Endometrial microvascular endothelial cells (primary cell): Measurements from ENCODE around the gene CAB39L. TPM values are rescaled to one million over a fixed set of nuclear protein-coding genes. Genes with fewer than 3 reads are reported as not detected.

Experiments
- in situ Hi-C: cut with HindIII; loops from 2 replicates; pipeline ENCODE4 v1.10.0; 2017; ENCODE audit warnings: low sequenced_read_pairs, low pct_unique_long_range_greater_than_20kb; ENCODE audit errors: inconsistent ontology term
- total RNA-seq: library from RNA; depleted of rRNA; stranded (reverse); fragments of >200 nt; gene quantifications from one replicate; pipeline ENCODE4 v1.2.3, GENCODE V29; 2015; ENCODE audit errors: inconsistent ontology term

Gene CAB39L
- total RNA-seq, 1 donor from 2014 or later: 4.0 TPM

DNA sequence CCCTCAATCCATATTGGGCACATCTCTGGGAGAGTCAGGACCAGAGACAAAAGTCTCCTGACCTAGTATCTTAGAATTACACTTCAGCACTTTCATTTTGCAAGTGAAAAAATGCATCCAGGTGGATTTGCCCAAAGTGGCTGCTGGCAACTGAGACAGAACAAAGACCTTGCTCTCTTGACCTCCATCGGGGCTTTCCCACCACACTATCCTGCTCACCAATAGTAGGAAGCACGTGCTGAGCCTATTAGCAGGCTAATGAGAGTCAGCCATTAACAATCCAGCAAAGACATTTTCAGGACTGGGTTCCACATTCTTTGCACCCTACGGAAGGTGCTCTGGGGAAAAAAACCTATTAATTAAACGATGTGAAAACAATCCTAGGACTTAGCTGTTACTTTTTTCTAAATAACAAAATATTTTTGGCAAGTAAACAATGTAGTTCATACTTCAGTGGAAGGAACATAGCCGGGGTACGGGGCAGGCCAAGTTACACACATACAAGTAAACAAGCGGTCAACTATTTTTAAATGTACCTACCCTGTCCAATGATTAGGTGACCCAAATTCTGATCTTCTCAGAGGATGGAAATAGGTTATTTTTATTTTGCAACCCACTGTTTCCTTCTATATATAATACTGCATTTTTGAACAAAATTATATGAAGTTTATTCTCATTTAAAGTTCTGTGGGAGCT lies 117.5 kb downstream of the CAB39L start:
- in situ Hi-C loops: no loop called here

DNA sequence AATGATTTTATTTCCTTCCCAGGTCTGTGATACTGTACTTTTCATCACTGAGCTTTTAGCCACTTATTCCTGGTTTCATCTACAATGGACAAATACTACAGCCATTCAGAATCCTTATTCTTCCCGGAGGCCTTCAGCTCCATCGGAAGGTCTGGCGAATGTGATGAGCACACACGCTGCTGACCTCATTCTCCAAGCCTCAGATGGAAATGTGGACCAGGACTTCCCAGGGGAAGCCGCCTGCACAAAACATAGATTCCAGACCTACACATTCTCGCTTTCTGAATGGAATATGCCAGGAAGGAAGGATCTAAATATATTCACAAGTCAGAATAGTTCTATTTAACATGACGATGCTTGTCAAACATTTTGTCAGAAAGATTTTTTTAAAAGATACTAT lies 120.5 kb downstream of the CAB39L start:
- in situ Hi-C loops: no loop called here

DNA sequence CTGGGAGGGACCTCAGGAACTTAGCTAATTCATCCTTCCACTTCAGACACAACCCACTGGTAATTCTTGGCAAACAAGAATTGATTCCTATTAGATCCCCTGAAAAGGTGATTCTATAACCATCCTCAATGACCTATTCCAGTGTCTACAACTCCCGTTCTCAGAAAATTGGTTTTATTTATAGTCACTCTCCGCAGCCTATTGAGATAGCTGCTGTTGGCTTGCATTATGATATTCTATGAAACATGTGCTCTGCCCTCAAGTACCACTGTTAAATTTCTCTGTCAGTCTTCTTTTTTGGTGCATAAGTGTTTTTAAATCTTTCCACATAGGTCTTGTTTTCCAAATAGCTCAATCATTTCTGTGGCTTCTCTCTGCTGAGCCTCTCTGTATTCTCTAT lies 121.2 kb downstream of the CAB39L start:
- in situ Hi-C loops: no loop called here

DNA sequence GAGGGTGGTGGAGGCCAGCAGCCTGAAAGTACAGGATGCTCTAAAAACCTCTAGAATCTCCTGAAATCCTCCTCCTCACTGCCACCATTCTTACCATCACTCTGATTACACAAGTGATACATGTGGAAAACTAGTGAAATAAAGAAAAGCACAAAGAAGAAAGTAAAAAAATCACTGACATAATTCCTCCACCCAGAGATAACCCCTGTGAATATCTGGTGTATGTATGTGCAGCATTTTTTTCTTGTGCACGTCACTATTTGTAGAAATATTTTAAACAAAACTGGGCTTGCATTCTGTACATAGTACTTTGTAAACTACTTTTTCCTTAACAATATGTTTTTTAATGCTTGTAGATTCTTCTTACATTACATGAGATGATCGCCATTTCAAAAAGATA lies 122.9 kb downstream of the CAB39L start:
- in situ Hi-C loops: no loop called here

DNA sequence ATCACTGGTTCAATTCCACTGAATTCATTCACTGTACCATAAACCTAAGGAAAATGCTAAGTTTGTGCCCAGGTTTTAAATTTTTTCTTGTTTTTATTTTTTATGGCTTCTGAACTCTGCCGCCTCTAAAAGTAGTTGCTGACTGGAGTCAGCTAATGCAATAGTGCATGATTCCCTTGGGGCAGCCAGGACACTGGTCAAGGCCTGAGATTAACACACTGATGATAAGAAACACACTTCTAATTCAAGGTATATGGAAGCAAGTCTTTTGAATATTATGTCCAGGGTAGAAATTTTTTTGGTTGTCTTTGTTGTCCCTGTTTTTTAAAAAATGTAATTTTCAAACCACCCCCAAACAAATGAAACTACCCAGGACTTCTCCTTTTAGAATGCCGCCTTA lies 123.9 kb downstream of the CAB39L start:
- in situ Hi-C loops: no loop called here

DNA sequence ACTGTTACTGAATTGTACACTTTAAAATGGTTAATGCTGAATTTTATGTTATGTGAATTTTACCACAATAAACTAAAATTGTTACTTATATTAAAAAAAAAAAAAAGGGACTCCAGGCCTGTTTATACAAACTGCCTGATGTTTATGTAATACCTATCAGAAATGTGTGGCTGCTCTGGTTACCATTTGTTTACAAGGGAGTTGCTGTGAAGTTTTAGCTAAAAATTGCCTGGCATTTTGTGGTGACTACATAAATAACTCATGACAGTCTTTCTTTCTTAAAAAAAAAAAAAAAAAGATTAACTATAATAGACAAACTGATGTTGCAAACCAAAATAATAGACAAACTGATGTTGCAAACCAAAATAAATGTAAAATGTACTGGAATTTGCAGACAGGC lies 124.3 kb downstream of the CAB39L start:
- in situ Hi-C loops: no loop called here

DNA sequence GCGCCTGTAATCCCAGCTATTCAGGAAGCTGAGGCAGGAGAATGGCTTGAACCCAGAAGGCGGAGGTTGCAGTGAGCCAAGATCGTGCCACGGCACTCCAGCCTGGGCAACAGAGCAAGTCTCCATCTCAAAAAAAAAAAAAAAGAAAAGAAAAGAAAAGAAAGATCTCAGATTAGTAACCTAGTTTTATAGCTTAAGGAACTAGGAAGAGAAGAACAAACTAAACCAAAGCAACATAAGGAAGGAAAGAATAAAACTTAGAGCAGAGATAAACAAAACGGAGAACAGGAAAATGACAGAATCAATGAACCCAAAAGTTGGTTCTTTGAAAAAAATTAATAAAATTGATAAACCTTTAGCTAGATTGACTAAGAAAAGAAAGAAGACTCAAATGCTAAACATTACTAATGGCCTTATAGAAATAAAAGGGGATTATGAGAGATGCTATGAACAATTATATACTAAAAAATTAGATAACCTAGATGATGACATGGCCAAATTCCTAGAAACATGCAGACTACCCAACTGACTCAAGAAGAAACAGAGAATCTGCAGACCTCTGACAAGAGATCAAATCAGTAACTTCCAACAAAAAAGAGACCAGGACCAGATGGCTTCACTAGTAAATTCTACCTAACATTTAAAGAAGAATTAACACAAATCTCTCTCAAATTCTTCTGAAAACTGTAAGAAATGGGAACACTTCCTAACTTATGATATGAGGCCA lies 127.9 kb downstream of the CAB39L start:
- in situ Hi-C loops: no loop called here

DNA sequence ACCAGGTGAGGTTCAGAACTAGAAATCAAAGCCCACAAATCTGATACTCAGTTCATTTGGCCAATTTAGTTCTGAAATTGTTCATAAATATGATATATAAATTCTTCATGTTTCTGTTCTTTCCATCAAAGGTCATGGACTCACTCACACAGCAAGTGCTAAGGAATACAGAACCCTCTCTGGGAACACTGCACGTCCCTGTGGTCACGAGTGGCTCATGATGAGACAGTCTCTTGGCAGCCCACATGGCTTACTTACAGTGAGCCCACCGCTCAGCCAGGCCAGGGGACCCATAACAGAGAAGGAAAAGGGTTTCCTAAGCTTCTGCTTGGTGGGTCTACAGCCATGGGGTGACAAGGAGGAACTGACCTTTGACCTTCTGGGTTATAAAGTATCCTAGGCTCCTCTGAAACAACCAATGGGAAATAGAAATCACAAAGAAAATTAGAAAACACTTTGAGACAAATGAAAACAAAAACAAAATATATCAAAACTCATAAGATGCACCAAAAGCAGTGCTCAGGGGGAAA lies 128.8 kb downstream of the CAB39L start:
- in situ Hi-C loops: no loop called here

DNA sequence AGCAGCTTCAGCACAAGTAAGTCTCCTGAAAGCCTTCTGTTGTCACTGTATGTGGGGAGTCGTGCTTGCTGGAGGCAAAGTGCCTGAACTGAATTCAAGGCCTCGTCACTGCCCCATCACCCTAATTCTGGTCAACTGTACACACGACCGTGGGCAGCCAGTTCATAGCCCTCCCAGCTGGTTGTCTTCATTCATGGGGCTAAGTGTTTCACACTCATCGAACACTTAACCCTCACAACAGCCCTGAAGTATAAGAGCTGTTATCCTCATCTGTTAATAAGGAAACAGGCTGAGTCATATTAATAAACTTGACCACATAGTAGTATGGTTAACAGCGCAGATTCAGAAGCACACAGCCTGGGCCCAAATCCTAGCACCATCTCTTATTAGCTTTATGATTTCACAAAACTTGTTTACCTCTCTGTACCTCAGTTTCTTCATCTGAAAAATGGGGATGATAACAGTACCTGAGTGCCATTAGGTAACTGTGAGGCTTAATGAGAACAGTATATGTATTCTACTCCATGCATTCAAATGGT lies 129.5 kb downstream of the CAB39L start:
- in situ Hi-C loops: no loop called here

DNA sequence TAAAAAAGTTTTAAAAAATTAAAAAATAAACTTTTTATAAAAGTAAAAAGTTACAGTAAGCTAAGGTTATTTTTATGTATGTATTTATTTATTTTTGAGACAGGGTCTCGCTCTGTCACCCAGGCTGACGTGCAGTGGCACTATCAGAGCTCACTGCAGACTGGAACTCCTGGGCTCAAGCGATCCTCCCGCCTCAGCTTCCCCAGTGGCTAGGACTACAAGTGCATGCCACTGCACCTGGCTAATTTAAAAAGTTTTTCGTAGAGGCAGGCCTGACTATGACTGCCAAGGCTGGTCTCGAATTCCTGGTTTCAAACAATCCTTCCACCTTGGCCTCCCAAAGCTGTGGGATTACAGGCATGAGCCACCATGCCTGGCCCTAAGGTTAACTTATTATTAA lies 132.0 kb downstream of the CAB39L start:
- in situ Hi-C loops: no loop called here

DNA sequence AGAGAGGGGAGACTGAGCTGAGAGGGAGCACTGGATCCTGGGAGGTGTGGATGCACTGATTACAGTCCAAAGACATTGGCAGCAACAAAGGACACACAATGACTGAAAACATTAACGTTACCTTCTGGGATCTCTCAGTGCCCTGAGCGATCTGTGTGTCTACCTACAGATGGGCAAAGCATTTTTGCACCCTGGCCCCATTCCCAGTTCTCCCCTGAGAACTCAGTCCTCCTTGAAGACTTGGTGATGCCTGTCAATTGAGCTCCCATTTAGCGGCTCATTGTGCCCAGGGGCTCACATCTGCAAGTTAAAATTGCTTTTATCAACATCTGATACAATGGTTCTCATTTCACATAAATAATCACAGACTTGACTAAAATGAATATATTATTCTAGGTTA lies 133.6 kb downstream of the CAB39L start:
- in situ Hi-C loops: no loop called here

DNA sequence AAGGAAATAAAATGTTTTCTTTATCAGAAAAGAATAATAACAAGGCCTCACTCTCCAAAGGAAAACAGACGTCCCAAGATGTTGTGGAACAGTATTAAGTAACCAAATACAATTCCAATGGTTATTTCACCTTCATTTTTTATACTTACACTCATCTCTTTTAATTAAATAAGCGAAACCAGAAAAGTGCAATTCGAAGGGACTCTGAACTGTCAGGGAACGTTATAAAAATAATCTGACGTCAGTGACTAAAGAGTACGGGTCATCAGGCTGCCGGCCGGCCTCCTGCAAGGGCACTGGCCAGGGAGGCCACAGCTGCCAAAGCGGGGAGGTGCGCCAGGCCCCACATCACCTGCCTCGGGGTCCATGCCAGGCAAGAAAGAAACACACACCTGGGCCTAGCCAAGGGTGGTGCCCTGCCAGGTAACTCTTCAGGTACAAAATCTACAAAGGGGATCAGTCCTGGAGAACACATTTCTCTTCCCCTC lies 134.9 kb downstream of the CAB39L start:
- in situ Hi-C loops: no loop called here

DNA sequence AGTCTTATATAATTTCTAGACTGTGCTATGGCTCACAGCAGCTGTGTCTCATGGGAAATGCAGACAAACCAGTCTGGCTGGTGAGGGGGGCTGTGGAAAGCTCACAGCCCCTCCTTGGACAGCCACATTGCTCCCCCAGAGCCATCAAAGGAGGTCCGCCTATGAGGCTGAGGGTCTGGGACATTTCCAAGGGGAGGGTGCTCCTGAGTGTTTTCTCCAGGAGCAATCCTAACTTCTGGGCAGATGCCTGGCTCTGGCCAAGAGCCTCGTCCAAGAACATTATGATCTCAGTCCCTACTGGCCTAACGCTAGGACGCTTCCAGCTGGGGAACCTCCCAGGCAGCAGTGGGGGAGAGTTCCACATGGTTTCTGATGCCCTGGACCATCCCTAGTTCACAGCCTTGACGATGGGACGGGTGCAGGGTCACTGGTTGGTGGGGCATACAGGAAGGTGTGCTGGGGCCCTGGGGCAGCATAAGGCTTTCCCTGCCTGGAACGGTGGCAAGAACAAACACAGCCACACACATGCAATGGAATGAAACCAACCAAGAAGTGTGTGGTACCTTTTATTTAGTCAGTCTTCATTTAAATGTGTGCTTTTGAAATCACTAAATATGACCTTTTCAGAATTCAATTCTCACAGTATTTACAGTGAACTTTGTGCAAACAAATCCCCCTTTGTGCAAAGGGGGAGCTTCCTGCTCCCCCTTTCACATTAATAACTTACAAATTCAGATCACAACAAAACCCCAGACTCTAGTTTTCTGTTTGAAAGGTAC lies 135.6 kb downstream of the CAB39L start:
- in situ Hi-C loops: no loop called here

DNA sequence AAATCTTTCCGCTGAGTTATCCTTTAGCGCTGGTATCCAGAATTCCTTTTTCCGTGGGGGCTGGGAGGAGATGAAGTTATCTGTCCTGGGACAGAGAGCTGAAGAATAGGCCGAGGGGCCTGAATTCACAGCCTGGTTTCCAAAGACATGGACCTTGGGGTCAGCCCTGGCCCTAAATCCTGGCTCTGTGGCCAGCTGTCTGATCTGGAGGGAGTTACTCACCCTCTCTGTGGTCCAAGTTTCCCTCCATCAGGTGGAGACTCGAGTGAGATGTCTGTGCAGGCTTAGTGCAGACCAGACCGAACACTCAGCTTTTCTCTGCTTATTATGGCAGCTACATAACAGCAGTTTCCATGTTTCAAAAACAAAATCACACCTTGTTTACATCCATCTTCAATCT lies 136.5 kb downstream of the CAB39L start:
- in situ Hi-C loops: no loop called here

DNA sequence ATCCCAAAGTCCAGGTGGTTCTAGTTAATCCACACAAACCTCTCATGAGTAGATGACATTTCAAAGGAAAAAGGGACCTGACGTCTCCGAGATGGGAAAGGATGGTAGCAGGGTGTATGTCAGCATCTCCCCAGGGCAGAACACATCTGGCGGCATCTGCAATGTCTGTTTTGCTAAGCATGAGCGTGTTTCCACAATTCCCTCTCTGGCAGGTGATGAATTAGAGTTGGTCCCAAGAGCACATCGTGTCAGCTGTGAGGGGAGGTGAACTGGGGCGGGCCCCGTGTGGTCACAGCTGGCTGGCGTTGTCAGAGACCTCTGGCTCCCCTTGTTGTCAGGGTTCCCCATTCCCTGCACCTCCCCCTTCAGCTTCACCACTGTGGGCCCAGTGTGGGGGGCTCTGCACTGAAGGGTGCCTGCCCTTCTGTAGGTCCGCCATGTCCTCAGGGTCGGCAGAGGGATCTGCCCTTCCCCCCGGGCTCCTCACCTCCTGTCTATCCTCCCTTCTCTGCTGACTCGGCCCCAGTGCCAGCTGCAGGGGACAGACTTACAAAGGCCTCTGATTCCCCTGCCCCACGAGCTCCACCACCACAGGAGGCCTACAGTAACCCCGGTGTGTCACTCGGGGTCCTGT lies 138.0 kb downstream of the CAB39L start:
- in situ Hi-C loops: no loop called here

DNA sequence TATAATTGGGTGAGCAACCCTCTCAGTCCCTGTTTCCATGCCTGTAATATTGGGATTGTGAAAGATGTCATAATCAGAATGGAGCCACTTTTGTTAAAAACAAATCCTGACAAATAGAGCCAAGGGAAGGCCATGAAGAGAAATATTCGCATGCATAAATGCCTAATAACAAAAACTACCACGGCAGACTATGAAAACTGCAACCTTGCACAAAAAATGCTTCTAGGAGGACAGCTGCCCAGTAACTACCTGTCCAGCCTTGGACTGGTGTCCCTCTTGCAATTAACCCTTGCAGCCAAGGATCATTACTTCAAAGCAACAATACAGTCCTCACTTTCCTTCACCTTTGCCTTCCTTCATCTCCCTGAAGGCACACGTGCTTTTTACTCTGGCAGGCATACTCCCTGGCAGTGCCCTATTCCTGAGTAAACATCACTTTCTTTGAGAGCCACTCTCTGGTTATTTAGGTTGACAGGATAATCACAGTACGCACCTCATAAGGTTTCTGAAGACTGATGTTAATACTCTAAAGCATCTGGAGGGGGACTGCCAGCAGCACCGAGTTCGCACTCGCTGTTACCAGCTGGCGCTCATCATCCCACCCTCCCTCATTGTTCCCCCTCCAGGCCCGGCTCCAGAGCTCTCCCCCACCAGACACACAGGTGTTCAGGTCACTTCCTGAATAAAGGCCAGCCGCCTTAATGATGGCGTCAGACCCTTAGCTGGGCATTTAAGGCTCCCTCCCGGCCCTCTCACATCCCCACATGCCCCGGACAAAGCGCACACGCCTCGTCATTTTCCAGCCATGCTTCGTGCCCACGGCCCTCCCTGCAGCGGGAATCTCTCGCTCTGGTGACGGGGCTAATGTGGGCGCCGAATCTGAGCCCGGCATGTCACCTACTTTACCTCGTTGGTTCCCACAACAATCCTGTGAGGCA lies 138.8 kb downstream of the CAB39L start:
- in situ Hi-C loops: no loop called here

DNA sequence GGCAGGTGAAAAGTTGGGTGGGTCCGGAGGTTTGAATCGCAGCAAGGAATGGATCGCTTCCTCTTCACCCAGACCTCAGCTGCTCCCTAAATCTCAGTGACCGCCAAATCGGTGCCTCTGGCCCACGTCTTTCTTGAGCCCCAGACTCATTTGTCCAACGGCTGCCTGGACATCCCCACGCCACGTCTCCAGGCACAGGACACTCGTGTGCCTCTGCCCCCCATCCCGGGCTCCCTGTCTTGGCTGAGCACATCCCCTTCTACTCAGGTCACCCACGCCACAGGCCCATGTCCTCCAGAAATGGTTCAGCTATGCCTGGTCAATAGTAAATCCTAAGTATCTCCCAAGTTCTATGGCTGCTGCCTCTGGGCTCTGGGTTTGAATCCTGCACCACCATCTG lies 139.5 kb downstream of the CAB39L start:
- in situ Hi-C loops: no loop called here
